Tibial nerve (tissue), 4 donors: ENCODE measurements around the gene INPP5A. TPM values are rescaled to one million over a fixed set of nuclear protein-coding genes. Genes with fewer than 3 reads are reported as not detected.
"Not testable (repeated sequence)": the region's sequence is repeated elsewhere in the genome, so short reads cannot be mapped to it uniquely, and the experiment has no call there.

Source experiments
- DNase-seq, 2 donors: peaks; one replicate each; pipeline ENCODE4 v3.0.0-alpha.2; 2019; ENCODE audit warnings: low spot score in 2 of 2
- H3K27ac ChIP-seq, 4 donors: fragments of 200-600 bp; sonication (generic) in 3 of 4; one replicate each; pipeline ENCODE4 v1.5.1; 2017 to 2019; ENCODE audit warnings: mild to moderate bottlenecking in 1 of 4
- H3K27me3 ChIP-seq, 2 donors: fragments of 200-600 bp; sonication (generic) in 1 of 2; one replicate each; pipeline versions ENCODE4 v1.5.1 to v1.6.0; 2017 to 2019
- H3K36me3 ChIP-seq, 3 donors: fragments of 200-600 bp; sonication (generic); one replicate each; pipeline ENCODE4 v1.5.1; 2018 to 2019
- H3K4me1 ChIP-seq, 4 donors: fragments of 200-600 bp; sonication (generic) in 3 of 4; one replicate each; pipeline ENCODE4 v1.5.1; 2017 to 2019
- H3K4me3 ChIP-seq, 4 donors: fragments of 200-600 bp; sonication (generic) in 3 of 4; one replicate each; pipeline ENCODE4 v1.5.1; 2017 to 2019; ENCODE audit warnings: mild to moderate bottlenecking in 1 of 4, moderate library complexity in 1 of 4
- H3K9me3 ChIP-seq, 4 donors: fragments of 200-600 bp; sonication (generic) in 3 of 4; one replicate each; pipeline ENCODE4 v1.5.1; 2017 to 2019
- EP300 ChIP-seq, 2 donors: sonication (generic); formaldehyde crosslinking; IDR thresholded peaks; one replicate each; pipeline ENCODE4 v1.6.1; 2017; ENCODE audit warnings: antibody characterized with exemption in 2 of 2, mild to moderate bottlenecking in 1 of 2
- POLR2A ChIP-seq, 2 donors: fragments of 450-650 bp; IDR thresholded peaks; one replicate each; pipeline ENCODE4 v1.6.1; 2017; ENCODE audit warnings: antibody characterized with exemption in 2 of 2, mild to moderate bottlenecking in 2 of 2, moderate library complexity in 2 of 2
- WGBS, 2 donors: methylation state at CpG; one replicate each; pipeline ENCODE4 v1.1.5; 2018; 5-methylcytosine and 5-hydroxymethylcytosine counted together
- total RNA-seq, 4 donors: library from RNA; depleted of rRNA; stranded (reverse); fragments of >200 nt; gene quantifications; one replicate each; pipeline ENCODE4 v1.1.0, GENCODE V29; 2016
- TF ChIP-seq, protein P1 (sequence below), 5 experiments: fragments of 200-600 bp in 3 of 5; fragments of 450-650 bp in 2 of 5; sonication (generic) in 3 of 5; IDR thresholded peaks; one replicate each; pipeline ENCODE4 v1.5.1; 2016 to 2019; ENCODE audit warnings: antibody characterized with exemption in 5 of 5, mild to moderate bottlenecking in 3 of 5, moderate library complexity in 2 of 5

The INPP5A gene
- total RNA-seq, 4 donors from 2014 or later: 73.8 to 101 (median 86.2) TPM

DNA sequence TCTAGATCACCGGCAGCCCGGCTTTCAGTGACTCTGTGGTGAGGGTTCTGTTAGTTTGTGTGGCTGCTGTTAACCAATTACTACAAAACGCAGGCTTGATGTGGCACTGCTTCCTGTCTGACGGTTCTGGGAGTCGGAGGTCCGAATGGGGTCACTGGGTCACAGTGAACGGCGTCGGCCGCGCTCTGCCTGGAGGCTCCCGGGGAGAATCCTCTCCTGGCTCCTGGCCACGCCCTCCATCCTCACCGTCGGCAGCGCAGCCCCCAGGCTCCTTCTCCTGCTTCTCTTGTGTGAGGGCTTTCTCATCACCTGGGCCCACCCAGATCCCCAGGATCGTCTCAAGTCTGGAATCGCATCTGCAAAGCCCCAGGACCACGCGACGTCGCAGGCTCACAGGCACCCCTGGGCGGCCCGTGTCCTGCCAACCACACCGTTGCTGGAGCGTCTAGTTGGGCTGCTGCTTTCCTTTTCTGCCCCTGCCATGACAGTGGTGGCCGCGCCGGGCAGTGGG is 280.2 kb downstream of the INPP5A start:
- 74 to 81% methylated on average over 28 to 29 of the region's 29 CpGs for WGBS, 2 donors

DNA sequence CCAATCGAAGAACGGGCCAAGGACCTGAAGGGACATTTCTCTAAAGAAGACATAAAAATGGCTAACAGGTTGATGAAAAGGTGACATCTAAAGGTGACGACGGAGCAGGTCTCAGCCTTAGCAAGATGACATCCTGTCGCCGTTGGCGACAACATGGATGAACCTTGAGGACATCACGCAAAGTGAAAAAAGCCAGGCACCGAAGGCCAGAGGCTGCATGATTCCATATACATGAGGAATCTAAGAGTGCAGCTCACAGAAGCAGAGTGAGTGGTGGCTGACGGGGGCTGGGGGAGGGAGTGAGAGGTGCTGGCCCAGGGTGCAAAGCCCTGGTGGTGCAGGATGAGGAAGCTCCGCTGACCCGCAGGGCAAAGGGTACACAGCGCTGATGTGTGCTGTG is 282.5 kb downstream of the INPP5A start:
- TF ChIP-seq EP300 (IDR thresholded peaks at IDR 0.05) (no peak), POLR2A (IDR thresholded peaks at IDR 0.05) (no peak)
- TF ChIP-seq, protein P1, sequence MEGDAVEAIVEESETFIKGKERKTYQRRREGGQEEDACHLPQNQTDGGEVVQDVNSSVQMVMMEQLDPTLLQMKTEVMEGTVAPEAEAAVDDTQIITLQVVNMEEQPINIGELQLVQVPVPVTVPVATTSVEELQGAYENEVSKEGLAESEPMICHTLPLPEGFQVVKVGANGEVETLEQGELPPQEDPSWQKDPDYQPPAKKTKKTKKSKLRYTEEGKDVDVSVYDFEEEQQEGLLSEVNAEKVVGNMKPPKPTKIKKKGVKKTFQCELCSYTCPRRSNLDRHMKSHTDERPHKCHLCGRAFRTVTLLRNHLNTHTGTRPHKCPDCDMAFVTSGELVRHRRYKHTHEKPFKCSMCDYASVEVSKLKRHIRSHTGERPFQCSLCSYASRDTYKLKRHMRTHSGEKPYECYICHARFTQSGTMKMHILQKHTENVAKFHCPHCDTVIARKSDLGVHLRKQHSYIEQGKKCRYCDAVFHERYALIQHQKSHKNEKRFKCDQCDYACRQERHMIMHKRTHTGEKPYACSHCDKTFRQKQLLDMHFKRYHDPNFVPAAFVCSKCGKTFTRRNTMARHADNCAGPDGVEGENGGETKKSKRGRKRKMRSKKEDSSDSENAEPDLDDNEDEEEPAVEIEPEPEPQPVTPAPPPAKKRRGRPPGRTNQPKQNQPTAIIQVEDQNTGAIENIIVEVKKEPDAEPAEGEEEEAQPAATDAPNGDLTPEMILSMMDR (IDR thresholded peaks at IDR 0.05): no peak
- Histone ChIP-seq H3K27ac (no peak overlapping the region), H3K27me3 (peaks cover 0 to 24% of the 10 kb centered on the region in 2 donors), H3K4me1 (no peaks in the 10 kb centered on the region), H3K36me3 (no peaks in the 10 kb centered on the region), H3K4me3 (no peak overlapping the region), H3K9me3 (peaks cover 0 to 7% (median 0%) of the 10 kb centered on the region in 4 donors)
- DNase-seq: no peak
- 93 to 94% methylated on average over 13 of the region's 13 CpGs for WGBS, 2 donors

More for the DNA sequence above, 280.2 kb downstream of the INPP5A start:
- H3K27me3 ChIP-seq: peaks cover 0 to 24% of the 10 kb centered on the region in 2 donors
- H3K4me3 ChIP-seq: no peak overlapping the region
- peaks cover 0 to 7% (median 0%) of the 10 kb centered on the region in 4 donors for H3K9me3 ChIP-seq
- TF ChIP-seq EP300 (IDR thresholded peaks at IDR 0.05) (no peak), POLR2A (IDR thresholded peaks at IDR 0.05) (no peak)
- TF ChIP-seq, protein P1 (IDR thresholded peaks at IDR 0.05): no peak
- no peaks in the 10 kb centered on the region for H3K36me3 ChIP-seq
- DNase-seq: no peak
- no peaks in the 10 kb centered on the region for H3K4me1 ChIP-seq
- no peak overlapping the region for H3K27ac ChIP-seq

DNA sequence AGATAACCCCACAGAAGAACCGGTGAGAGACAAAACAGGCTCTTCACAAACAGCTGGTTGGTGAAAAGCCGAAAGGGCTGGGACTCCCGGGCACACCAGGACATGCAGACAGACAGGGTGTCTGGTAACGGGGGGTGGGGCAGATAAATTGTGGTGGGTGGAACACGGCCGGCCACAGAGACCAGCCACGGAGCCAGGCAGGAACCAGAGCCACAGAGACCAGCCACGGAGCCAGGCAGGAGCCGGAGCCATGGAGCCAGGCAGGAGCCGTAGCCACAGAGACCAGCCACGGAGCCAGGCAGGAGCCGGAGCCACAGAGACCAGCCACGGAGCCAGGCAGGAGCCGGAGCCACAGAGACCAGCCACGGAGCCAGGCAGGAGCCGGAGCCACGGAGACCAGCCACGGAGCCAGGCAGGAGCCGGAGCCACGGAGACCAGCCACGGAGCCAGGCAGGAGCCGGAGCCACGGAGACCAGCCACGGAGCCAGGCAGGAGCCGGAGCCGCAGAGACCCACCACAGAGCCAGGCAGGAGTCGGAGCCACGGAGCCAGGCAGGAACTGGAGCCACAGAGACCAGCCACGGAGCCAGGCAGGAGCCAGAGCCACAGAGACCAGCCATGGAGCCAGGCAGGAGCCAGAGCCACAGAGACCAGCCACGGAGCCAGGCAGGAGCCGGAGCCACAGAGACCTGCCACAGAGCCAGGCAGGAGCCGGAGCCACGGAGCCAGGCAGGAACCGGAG is 288.4 kb downstream of the INPP5A start:
- not testable (repeated sequence) for H3K36me3 ChIP-seq, H3K4me3 ChIP-seq, H3K27ac ChIP-seq, H3K4me1 ChIP-seq, H3K9me3 ChIP-seq, DNase-seq
- 94 to 96% methylated on average over 24 to 34 of the region's 34 CpGs for WGBS, 2 donors
- H3K27me3 ChIP-seq: peaks cover 0 to 11% of the 10 kb centered on the region in 2 donors

DNA sequence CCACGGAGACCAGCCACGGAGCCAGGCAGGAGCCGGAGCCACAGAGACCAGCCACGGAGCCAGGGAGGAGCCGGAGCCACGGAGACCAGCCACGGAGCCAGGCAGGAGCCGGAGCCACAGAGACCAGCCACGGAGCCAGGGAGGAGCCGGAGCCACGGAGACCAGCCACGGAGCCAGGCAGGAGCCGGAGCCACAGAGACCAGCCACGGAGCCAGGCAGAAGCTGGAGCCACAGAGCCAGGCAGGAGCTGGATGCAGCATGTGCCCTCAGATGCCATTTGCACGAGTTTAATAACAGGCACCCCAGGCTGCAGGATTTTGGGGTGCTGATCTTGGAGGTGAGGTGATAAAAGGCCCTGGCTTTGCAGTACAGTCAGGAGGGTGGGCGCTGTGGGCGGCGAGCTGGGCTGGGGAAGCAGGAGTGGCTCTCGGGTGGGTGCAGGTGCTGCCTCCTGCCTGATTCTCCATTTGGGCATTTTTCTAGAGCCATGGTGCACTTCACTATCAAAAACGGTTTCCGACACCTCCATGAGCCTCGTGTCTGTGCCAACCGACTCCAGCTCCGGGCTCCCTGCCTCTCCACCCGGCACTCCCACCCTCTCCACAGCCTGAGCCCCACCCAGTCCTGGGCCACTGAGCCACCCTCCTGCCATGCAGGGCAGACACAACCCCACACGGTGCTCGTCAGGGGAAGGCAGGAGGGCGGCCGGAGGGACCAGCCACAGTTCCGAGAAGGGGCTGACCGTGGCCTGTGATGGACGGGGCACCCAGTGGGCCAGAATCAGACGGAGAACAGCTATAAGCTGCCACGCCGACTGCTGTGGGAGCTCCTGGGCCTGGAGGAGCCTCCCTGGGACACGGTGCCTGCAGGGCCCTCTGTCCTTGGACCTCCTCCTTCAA is 289.2 kb downstream of the INPP5A start:
- TF ChIP-seq EP300 (IDR thresholded peaks at IDR 0.05): no peak
- TF ChIP-seq, protein P1 (IDR thresholded peaks at IDR 0.05): no peak
- no peak for TF ChIP-seq POLR2A (IDR thresholded peaks at IDR 0.05)
- H3K27me3 ChIP-seq: peaks cover 0 to 16% of the 10 kb centered on the region in 2 donors
- no peak for DNase-seq

DNA sequence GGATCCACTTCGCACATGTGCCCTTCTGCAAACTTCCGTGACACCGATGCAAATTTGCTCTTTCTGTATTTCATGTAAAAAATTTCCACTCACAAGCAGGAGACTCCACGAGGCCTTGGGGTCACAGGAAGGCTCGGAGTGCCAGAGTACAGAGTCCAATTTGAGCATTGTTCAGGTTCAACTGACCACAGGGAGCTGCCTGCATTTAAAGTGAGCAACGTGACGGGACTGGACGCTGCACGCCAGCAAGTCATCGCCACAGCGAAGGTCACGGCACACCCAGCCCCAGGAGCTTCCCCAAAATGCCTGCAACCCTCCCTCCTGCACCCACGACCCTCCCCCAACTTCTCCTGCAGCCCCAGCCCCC is 289.8 kb downstream of the INPP5A start:
- H3K4me3 ChIP-seq: no peak overlapping the region
- DNase-seq: no peak
- no peaks in the 10 kb centered on the region for H3K4me1 ChIP-seq
- no peaks in the 10 kb centered on the region for H3K9me3 ChIP-seq
- H3K27me3 ChIP-seq: peaks cover 0 to 21% of the 10 kb centered on the region in 2 donors
- no peaks in the 10 kb centered on the region for H3K36me3 ChIP-seq
- WGBS, 2 donors: 74 to 82% methylated on average over 13 of the region's 13 CpGs
- TF ChIP-seq EP300 (IDR thresholded peaks at IDR 0.05) (no peak), POLR2A (IDR thresholded peaks at IDR 0.05) (no peak)
- TF ChIP-seq, protein P1 (IDR thresholded peaks at IDR 0.05): no peak
- no peak overlapping the region for H3K27ac ChIP-seq

More for the DNA sequence above, 289.2 kb downstream of the INPP5A start:
- H3K27ac ChIP-seq: no peak overlapping the region
- no peaks in the 10 kb centered on the region for H3K36me3 ChIP-seq
- no peaks in the 10 kb centered on the region for H3K4me1 ChIP-seq
- WGBS, 2 donors: 93 to 95% methylated on average over 31 to 36 of the region's 36 CpGs
- no peak overlapping the region for H3K4me3 ChIP-seq
- H3K9me3 ChIP-seq: no peaks in the 10 kb centered on the region
